Measurements from ENCODE around the gene SPRED3.

Gene SPRED3

DNA sequence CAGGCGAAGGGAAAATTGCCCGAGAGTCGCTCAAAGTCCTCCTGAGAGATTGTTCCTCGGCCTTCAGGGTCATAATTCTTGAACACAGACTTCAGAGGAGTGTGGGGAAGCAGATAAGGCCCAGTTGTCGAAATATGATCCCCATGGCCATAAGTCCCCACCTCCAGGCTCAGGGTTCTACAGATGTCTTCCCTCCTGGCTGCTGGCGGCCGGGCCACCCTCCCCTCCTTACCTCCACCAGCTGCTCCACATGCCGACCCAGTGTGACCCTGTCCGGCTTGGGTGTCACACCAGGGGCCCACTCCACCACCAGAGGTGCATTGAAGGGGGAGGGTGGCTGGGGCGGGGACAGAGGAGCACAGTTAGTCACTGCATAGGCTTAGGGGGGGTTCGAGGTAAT is 24.5 kb downstream of the SPRED3 start:
- no peak for TF ChIP-seq CTCF (IDR thresholded peaks at IDR 0.05; ENCODE audit: extremely low read depth, missing control alignments)

DNA sequence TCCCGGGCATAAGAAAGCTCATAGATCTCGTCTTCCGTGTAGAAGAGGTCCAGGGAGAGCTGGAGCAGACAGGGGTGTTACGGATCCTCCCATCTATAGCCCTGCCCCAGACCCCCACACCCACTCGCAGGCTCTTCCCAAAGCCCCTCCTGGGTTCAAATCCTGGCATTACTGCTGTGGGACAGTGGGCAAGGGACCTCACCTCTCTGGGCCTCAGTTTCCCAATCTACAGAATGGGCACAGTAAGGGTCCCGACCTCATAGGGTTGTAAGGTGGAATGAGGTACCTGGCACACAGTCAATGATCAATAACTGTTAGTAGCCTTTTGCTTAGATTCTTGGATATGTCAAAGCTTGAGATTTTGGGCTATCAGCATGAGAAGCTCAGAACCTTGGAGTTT is 24.9 kb downstream of the SPRED3 start:
- DNase-seq (ENCODE audit: low spot score): no peak
- TF ChIP-seq CTCF (IDR thresholded peaks at IDR 0.05; ENCODE audit: extremely low read depth, missing control alignments): no peak

More for the DNA sequence above, 24.5 kb downstream of the SPRED3 start:
- DNase-seq (ENCODE audit: low spot score): no peak

GRCh38 chr19:38417146-38417543 is 28.6 kb downstream of the SPRED3 start:
- TF ChIP-seq CTCF (IDR thresholded peaks at IDR 0.05; ENCODE audit: extremely low read depth, missing control alignments): no peak
- no peak for DNase-seq (ENCODE audit: low spot score)

DNA sequence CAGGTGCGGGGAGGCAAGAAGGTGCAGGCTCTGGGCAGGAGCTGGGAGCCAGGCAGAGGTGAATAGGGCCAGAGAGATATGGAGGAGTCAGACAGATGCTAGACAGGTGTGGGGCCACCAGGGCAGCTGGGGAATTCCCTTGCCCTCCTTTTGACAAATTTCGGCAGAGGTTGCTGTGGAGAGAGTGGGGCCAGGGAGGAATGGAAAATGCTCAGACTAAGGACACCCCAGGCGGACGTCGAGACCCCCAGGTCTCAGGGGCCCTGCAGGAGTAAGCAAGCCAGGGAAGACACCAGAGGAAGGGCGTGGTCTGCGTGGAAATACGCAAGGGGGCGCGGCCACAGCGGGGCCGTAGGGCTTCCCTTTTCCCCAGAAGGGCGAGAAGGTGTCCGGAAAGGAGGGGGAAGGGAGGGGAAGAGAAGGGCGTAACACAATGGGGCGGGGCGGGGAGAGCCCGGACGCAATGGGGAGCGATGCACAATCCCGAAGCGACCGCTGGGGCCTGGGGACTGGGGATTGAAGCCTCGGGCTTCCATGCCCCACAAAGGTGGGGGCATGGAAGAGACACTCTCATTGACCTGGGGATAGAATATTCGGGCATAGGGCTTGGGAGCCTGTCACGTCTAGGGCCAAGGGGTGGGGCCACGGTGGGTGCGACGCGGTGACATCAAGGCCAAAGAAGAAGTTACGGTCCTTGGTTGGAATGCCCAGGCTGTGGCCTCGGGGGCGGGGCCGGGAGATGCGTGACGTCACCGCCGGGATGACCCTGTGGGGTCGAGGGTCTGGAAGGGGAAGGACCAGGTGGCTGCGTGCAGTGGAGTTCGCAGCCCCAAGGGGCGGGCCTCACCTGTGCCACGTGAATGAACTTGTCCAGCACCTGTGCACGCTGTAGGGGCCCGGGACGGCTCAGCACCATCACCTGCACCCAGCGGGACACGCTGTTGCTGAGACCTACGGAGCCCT is 29.3 kb downstream of the SPRED3 start:
- DNase-seq (ENCODE audit: low spot score): peak; percentile 67
- no peak for TF ChIP-seq CTCF (IDR thresholded peaks at IDR 0.05; ENCODE audit: extremely low read depth, missing control alignments)

DNA sequence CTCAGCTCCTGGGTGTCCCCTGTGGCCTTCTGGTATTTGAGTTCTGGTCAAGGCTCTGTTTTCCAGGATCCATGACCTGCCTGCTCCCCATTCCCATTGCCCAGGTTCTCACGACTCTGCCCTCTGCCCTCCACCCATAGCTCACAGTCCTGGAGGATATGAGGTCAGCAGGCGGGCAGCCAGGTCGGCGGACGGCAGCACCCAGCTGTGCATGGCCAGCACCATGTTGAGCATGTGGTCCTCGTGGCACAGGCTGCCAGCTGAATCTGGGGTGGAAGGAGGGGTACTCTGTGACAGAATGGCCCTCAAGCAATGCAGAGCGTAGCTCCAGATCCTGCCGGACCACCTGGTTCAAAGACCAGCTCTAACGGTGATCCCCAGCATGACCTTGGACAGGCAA is 32.4 kb downstream of the SPRED3 start:
- TF ChIP-seq CTCF (IDR thresholded peaks at IDR 0.05; ENCODE audit: extremely low read depth, missing control alignments): no peak
- no peak for DNase-seq (ENCODE audit: low spot score)

DNA sequence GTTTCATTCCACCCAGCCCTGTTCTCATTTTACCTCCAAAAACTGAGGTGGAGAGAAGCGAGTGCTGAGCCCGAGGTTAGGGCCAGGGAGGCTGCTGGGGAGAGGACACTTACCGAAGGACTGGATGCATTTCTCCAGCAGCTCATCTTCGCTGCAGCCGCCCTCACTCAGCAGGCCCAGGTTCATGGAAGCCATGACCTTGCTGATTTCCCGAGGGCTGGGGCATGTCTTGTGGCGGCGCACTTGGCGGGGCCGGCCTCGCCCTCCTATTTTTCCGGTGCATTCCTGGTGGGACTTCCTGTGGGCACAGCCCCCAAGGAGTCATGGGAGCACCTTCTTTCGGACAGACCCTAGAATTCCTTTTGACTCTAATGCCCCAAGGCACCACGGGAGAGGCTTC is 33.4 kb downstream of the SPRED3 start:
- DNase-seq (ENCODE audit: low spot score): no peak
- TF ChIP-seq CTCF (IDR thresholded peaks at IDR 0.05; ENCODE audit: extremely low read depth, missing control alignments): no peak

GRCh38 chr19:38422438-38422837 is 33.9 kb downstream of the SPRED3 start:
- no peak for DNase-seq (ENCODE audit: low spot score)
- TF ChIP-seq CTCF (IDR thresholded peaks at IDR 0.05; ENCODE audit: extremely low read depth, missing control alignments): no peak

All from GM20000 (cell line).